Activated CD4-positive, CD25-positive, alpha-beta regulatory T cell treated with anti-CD3 and anti-CD28 coated beads, Interleukin-2, amount 50 U/mL, for 72 hours (primary cell): ENCODE results near the gene RNF115.
"Not testable (repeated sequence)": the region's sequence is repeated elsewhere in the genome, so short reads cannot be mapped to it uniquely, and the experiment has no call there.

Experiments used
- DNase-seq: peaks from one replicate; pipeline ENCODE4 v3.0.0; 2021

The RNF115 gene

GRCh38 chr1:145826030-145826429 lies 2.1 kb upstream of the RNF115 start:
- no peak for DNase-seq

DNA sequence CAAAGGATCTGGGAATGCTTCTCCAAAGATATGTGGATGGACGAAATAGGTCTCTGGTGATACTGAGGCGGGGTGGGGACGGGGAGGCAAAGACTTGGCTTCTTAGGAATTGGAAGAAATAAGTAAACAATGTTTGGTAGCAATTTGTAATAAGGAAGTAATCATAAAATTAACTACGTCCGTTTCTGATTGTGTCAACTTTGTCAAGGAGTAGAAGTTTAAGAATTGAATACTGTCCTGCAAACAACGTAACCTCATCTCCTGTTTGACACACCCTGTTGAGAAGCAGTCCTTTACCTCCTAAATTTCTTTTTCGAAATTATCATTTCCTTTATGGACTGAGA lies 576 bp upstream of the RNF115 start:
- DNase-seq: no peak

DNA sequence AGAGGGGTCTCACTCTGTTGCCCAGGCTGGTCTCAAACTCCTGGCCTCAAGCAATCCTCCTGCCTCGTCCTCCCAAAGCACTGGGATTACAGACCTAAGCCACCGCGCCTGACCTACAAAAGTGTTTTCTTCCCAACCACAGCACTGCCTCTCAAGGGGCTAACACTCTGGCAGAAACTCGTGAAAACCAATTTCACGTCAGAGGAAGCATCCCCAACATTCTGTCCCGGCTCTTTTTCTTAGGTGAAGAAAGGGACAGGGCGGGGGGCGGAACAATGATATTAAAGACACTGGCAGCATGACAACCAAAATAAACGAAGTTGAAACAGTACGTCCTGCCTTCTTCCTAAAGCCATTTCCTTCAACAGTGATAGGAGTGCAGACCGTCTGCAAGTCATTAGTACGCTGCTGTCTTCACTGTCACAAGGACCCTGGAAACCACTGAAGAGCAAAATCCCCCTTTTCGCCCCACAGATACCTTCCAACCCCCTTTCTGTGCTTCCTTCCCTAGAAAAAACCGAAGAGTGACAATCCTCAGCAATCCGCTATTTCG lies 1.0 kb downstream of the RNF115 start:
- not testable (repeated sequence) for DNase-seq

DNA sequence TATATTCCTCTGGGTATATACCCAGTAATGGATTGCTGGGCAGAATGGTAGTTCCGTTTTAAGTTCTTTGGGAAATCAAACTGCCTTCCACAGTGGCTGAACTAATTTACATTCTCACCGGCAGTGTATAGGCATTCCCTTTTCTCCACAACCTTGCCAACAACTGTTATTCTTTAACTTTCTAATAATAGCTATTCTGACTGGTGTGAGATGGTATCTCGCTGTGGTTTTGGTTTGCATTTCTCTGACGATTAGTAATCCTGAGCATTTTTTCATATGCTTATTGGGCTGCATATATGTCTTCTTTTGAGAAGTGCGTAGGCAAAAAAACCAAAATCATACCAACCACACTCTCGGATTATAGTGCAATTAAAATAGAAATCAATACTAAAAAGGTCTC lies 5.8 kb downstream of the RNF115 start:
- DNase-seq: not testable (repeated sequence)

DNA sequence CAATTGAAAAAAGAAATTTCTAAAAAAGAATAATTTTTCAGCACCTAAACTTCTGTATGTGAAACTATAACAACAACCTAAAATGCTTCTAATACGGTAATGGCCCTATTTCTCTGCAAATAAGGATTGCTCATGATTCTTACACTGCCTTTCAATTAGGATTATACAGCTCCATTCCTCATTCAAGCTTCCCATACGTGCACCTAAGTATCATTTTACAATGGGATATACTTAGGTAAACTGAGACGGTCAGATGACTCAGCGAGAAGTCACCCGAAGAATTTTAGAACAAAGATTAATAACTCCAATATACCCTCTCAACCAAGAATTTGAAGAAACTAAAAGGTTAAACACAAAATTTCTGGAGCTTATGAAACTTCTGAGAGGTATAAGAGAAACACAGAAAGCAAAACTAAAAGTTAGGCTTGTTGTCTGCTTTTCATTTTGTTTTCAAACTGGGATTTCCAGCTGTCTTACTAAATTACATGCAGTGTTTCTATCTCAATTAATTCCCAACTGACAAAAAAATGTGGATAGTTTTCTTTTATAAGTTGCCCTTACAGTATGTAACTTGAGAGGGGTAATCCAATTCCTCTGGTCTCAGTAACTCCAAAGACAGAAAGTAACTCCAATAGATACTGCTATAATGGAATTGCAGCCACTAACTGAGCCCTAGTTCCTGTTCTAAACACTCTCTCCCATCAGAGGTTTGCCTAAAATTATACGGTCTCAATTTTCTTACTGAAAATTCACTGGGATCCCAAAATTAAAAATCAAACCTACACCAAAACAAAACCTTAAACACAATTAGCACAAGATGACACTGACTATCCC lies 10.7 kb downstream of the RNF115 start:
- not testable (repeated sequence) for DNase-seq

- no peak for DNase-seq
Measured at GRCh38 chr1:145806844-145807243, 17.1 kb downstream of the RNF115 start.

GRCh38 chr1:145806408-145806807 lies 17.5 kb downstream of the RNF115 start:
- DNase-seq: no peak

GRCh38 chr1:145805057-145805456 lies 18.8 kb downstream of the RNF115 start:
- no peak for DNase-seq

GRCh38 chr1:145804235-145805045 lies 19.5 kb downstream of the RNF115 start:
- no peak for DNase-seq

DNA sequence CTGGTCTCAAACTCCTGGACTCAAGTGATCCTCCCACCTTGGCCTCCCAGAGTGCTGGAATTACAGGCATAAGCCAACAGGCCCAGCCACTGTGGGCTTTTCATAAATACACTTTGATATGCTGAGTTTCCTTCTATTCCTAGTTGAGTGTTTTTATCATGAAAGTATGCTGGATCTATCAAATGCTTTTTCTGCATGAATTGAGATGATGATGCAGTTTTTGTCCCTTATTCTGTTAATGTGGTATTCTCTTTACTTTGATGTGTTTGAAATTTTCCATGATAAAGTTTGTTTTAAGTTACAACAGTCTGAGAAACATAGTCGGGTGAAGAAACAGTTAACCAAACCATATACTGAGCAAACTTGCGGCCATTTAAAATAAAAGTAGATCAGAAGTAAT lies 24.1 kb downstream of the RNF115 start:
- DNase-seq: no peak

GRCh38 chr1:145796753-145797152 lies 27.1 kb downstream of the RNF115 start:
- DNase-seq: no peak

GRCh38 chr1:145795257-145795881 lies 28.5 kb downstream of the RNF115 start:
- no peak for DNase-seq

DNA sequence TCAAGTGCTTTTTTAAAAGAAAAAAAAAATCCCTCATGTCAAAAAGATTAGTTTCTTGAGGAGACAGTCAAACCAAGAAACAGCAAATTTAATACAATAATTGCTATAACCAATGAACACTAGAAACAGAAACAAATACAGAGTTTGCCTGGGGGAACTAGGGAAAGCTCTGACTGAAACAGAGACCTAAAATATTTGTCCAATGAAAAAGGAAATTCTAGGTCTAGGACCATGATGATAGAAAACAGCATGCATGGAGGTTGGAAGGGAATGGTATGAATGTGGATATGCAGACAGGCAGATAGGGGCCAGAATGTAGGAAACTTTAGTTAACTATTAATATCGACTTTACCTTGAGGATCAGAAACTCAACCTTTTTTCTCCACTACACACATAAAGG lies 31.4 kb downstream of the RNF115 start:
- DNase-seq: no peak

DNA sequence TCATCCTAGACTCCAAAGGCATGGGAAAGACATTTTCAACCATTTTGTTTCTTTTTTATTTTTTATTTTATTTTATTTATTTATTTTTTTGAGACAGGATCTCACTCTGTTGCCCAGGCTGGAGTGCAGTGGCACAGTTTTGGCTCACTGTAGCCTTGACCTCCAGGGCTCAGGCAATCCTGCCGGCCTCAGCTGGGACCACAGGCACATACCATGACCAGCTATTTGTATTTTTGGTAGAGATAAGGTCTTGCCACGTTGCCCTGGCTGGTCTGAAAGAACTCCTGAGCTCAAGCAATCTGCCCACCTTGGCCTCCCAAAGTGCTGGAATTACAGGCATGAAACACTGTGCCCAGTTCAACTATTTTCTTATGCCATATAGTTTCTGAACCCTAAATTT lies 32.0 kb downstream of the RNF115 start:
- DNase-seq: not testable (repeated sequence)

GRCh38 chr1:145788580-145788979 lies 35.3 kb downstream of the RNF115 start:
- DNase-seq: no peak

DNA sequence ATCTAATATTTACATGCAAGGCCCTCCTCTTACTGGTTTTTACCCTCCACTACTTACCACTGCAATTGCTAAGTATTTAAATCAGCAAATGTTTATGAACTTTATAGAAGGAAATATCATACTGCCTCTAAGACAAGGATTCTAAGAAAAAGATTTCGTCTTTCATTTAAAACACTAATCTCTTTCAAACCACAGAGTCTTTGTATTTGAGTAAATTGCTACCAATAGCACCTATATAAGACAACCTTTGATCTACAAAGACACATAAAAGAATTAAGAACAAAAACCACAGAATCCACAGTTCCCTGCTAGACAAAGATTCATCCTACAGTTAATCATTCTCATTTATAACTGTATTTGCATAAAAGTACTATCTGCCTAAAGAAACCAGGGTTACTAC lies 37.6 kb downstream of the RNF115 start:
- no peak for DNase-seq

DNA sequence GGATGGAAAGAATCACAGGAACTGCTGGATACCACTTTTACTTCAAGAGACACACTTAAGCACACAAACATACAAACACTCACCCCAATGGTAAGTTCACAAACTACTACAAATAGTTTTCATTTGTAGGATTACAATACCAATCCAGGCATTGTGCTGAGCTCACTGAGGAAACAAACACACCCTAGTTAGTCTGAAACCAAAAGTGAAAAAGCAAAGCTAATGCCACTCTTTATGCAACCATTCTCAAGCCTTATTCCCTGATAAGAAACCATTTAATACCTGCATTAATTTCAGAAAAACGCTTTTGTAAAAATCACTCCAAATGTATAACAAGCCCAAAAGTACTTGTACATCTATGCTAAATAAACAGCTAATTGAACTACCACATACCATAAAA lies 38.3 kb downstream of the RNF115 start:
- DNase-seq: no peak

GRCh38 chr1:145784409-145784808 lies 39.5 kb downstream of the RNF115 start:
- no peak for DNase-seq

GRCh38 chr1:145782272-145783099 lies 41.4 kb downstream of the RNF115 start:
- DNase-seq: no peak

DNA sequence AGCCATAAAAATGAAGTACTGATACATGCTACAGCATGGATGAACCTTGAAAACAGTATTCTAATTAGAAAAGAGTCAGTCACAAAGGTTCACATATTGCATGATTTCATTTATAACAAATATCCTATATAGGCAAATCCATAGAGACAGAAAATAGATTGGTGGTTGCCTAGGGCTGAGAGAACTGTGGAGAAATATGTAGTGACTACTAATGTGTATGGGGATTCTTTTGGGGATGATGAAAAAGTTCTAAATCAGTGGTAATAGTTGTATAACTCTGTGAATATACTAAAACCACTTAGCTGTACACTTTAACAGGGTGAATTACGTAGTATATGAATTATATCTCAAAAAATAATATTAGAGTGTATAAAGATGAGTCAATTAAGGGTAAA lies 45.8 kb downstream of the RNF115 start:
- DNase-seq: no peak

DNA sequence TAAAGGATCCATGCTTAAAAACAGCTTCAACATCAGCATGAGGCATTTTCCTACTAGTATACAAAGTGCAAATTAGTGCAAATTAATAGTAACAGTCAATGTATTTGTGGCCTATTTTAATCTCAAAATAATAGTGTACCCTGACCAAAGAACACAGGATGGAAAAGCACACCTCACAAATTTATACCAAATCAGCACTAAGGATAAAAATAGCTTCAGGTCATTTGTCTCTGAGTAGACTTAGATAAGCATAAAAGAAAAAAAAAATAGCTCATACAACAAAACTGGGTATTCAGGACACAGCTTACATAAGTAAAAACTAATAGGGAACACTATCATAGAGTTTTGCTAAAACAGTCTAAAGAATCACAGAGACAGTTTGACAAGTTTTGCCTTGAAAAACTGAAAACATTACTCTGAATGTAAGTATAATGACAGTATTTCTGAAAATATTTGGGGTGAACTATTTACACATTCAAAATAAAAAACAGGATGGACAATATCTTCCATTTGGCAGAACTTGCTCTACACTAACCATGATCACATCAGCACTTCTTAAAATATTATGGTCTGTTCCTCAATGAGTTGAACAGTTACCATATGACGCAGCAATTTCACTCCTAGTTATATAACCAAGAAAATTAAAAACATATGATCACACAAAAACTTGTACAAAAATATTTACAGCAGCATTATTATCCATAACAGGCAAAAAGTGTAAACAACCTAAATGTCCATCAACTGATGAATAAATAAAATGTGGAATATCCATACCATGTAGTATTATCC lies 46.3 kb downstream of the RNF115 start:
- DNase-seq: no peak

DNA sequence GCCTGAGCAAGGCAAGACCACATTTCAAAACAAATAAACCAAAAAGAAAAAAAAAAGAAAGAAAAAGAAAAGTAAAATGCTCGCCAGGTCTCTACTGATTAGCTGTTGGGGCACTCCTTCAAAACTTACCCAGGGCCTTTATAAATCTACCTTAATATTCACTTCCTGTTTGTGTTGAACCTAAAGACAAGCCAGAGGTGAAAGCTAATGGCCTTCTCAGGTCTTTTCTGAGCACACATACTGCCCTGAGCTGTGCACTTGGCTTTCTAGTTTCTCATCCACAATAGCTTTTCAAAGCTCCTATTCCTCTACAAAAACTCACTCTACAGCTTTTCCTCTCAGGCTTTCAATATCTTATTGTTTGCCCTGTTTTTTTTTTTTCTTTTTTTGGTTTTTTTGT lies 50.5 kb downstream of the RNF115 start:
- DNase-seq: no peak
